ENCODE results near the gene MBNL1.

DNA sequence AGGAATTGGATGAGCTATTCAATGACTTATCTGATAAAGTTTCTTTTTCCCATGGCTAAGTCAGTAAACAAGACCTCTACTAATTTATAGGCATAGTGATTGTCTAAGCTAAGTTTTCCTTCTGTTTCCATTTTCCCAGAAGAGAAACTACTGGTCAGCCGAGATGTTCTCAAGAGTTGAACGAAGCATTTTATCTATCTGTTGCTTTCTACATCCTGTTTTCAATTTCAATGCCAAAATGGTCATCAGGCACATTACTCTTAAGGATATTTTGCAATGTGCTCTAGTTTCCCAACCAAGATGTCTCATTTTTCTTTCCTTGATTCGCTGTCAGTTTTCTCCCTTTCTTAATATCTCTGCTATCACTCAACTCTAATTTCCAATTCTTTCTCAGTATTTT, 228.7 kb downstream of the MBNL1 start:
- TF ChIP-seq, protein P1, sequence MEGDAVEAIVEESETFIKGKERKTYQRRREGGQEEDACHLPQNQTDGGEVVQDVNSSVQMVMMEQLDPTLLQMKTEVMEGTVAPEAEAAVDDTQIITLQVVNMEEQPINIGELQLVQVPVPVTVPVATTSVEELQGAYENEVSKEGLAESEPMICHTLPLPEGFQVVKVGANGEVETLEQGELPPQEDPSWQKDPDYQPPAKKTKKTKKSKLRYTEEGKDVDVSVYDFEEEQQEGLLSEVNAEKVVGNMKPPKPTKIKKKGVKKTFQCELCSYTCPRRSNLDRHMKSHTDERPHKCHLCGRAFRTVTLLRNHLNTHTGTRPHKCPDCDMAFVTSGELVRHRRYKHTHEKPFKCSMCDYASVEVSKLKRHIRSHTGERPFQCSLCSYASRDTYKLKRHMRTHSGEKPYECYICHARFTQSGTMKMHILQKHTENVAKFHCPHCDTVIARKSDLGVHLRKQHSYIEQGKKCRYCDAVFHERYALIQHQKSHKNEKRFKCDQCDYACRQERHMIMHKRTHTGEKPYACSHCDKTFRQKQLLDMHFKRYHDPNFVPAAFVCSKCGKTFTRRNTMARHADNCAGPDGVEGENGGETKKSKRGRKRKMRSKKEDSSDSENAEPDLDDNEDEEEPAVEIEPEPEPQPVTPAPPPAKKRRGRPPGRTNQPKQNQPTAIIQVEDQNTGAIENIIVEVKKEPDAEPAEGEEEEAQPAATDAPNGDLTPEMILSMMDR (IDR thresholded peaks at IDR 0.05; ENCODE audit: low read depth, low read length, poor library complexity, severe bottlenecking), result no peak
- no peak for TF ChIP-seq EZH2phosphoT487 (IDR thresholded peaks at IDR 0.05; ENCODE audit: borderline replicate concordance, low read length)
